OCI-LY7 (cell line): ENCODE measurements around the gene GMDS. TPM values are rescaled to one million over a fixed set of nuclear protein-coding genes. Genes with fewer than 3 reads are reported as not detected.

Source experiments
- BruUV-seq: library from RNA; stranded (reverse); fragments of 400-500 nt; replicated peaks from 2 replicates; lab custom pipeline; 2021; lab: Mats Ljungman, UMichigan
- CTCF ChIA-PET: fragments of 300-600 bp; sonication (Branson Sonifier 250); formaldehyde crosslinking; loops from one replicate; lab custom pipeline; 2022; ENCODE audit warnings: antibody characterized with exemption; ENCODE audit not compliant: unreplicated experiment; lab: Charles Lee
- POLR2A ChIA-PET: fragments of 300-600 bp; sonication (Branson Sonifier 250); formaldehyde crosslinking; loops from one replicate; lab custom pipeline; 2022; ENCODE audit warnings: antibody characterized with exemption; lab: Charles Lee
- DNase-seq: peaks from one replicate; pipeline ENCODE4 v3.0.0-alpha.2; 2015; ENCODE audit warnings: low spot score
- H2AFZ ChIP-seq: fragments of 200-600 bp; sonication (generic), shearing (Covaris generic); 2 replicates; pipeline ENCODE4 v1.6.1; 2014; ENCODE audit warnings: mild to moderate bottlenecking, antibody characterized with exemption, low read length, moderate library complexity
- H3K27ac ChIP-seq: fragments of 200-600 bp; sonication (generic); 2 replicates; pipeline ENCODE4 v1.5.1; 2014; ENCODE audit warnings: mixed run types, low read depth, mild to moderate bottlenecking, moderate library complexity, low read length, inconsistent platforms; ENCODE audit not compliant: poor library complexity, severe bottlenecking
- H3K36me3 ChIP-seq: fragments of 200-600 bp; sonication (generic); 2 replicates; pipeline ENCODE4 v1.6.1; 2014; ENCODE audit warnings: mild to moderate bottlenecking, antibody characterized with exemption, low read length, moderate library complexity, mixed read lengths; ENCODE audit not compliant: insufficient read depth
- H3K4me1 ChIP-seq: fragments of 200-600 bp; sonication (generic); 2 replicates; pipeline ENCODE4 v1.5.1; 2014; ENCODE audit warnings: mild to moderate bottlenecking, low read length; ENCODE audit not compliant: insufficient read depth, poor library complexity, severe bottlenecking
- H3K4me2 ChIP-seq: fragments of 200-600 bp; sonication (generic); 2 replicates; pipeline ENCODE4 v1.6.1; 2014; ENCODE audit warnings: mild to moderate bottlenecking, low read length
- H3K4me3 ChIP-seq: fragments of 200-600 bp; sonication (generic); 2 replicates; pipeline ENCODE4 v1.5.1; 2014; ENCODE audit warnings: mild to moderate bottlenecking, low read depth, low read length; ENCODE audit not compliant: poor library complexity, severe bottlenecking
- H3K79me2 ChIP-seq: fragments of 200-600 bp; sonication (generic); 2 replicates; pipeline ENCODE4 v1.6.1; 2016; ENCODE audit warnings: low read depth, mild to moderate bottlenecking, low read length, moderate library complexity, mixed read lengths; ENCODE audit not compliant: insufficient read depth
- H3K9me2 ChIP-seq: fragments of 200-600 bp; sonication (generic); 2 replicates; pipeline ENCODE4 v1.6.1; 2016; ENCODE audit warnings: mild to moderate bottlenecking, low read length, mixed read lengths; ENCODE audit not compliant: insufficient read depth
- H3K9me3 ChIP-seq: fragments of 200-600 bp; sonication (generic); 2 replicates; pipeline ENCODE4 v1.6.1; 2014; ENCODE audit warnings: mild to moderate bottlenecking, mixed run types, low read length, mixed read lengths
- H4K20me1 ChIP-seq: fragments of 200-600 bp; sonication (generic); 2 replicates; pipeline ENCODE4 v1.6.1; 2014; ENCODE audit warnings: mild to moderate bottlenecking, antibody characterized with exemption, low read length, moderate library complexity, mixed read lengths; ENCODE audit not compliant: insufficient read depth
- CTCF ChIP-seq: fragments of 200-600 bp; sonication (generic); conservative IDR thresholded peaks from 2 replicates; pipeline ENCODE4 v1.5.1; 2014; ENCODE audit warnings: mild to moderate bottlenecking, antibody characterized with exemption, low read length, moderate library complexity, mixed read lengths
- EZH2phosphoT487 ChIP-seq: fragments of 200-600 bp; sonication (generic); IDR thresholded peaks from 2 replicates; pipeline ENCODE4 v1.6.1; 2018; ENCODE audit warnings: low read depth, borderline replicate concordance, mild to moderate bottlenecking, mixed run types, antibody characterized with exemption, low read length, moderate library complexity, mixed read lengths
- intact Hi-C: fragments of 100-400 bp; cut with micrococcal nuclease; formaldehyde crosslinking; loops from one replicate; pipeline ENCODE4 v1.10.0; 2022; ENCODE audit not compliant: unreplicated experiment
- total RNA-seq, 2 experiments: library from RNA; depleted of rRNA in 1 of 2; stranded (reverse); fragments of >200 nt in 1 of 2; shearing (Covaris generic) in 1 of 2; gene quantifications; 2 replicates each; pipeline ENCODE4 v1.2.3, GENCODE V29; 2014 to 2022

The GMDS gene
- total RNA-seq, 2 experiments from 2014 or later = 9.9 to 26.8 TPM

- no peak for DNase-seq
- Histone ChIP-seq H3K4me2 (no peak overlapping the region), H4K20me1 (peaks cover 4% of the 10 kb centered on the region; the same call in 1 of the 2 replicates), H3K27ac (no peak overlapping the region), H3K4me1 (no peaks in the 10 kb centered on the region), H2AFZ (no peak overlapping the region), H3K9me3 (no peaks in the 10 kb centered on the region), H3K79me2 (no peaks in the 10 kb centered on the region), H3K36me3 (no peaks in the 10 kb centered on the region), H3K4me3 (no peak overlapping the region), H3K9me2 (no peaks in the 10 kb centered on the region)
- BruUV-seq = no TSS peak
- intact Hi-C loops = no loop called here
- POLR2A ChIA-PET = no interaction called here
- CTCF ChIA-PET = no interaction called here
- TF ChIP-seq EZH2phosphoT487 = no peak
Observed at GRCh38 chr6:2132916-2133315, 112.5 kb downstream of the GMDS start.

GRCh38 chr6:2132416-2132815 is 113.0 kb downstream of the GMDS start:
- H3K79me2 ChIP-seq = no peaks in the 10 kb centered on the region
- intact Hi-C loops = no loop called here
- no peak for DNase-seq
- H3K4me3 ChIP-seq = no peak overlapping the region
- peaks cover 4% of the 10 kb centered on the region; the same call in 1 of the 2 replicates for H4K20me1 ChIP-seq
- H2AFZ ChIP-seq = no peak overlapping the region
- ChIA-PET POLR2A (interaction anchor here (0.9 kb wide), 1 partner anchor 16 kb away, joined by 3 read pairs; no protein-coding TSS in a partner anchor), CTCF (no interaction called here)
- no peak overlapping the region for H3K27ac ChIP-seq
- no peaks in the 10 kb centered on the region for H3K4me1 ChIP-seq
- H3K4me2 ChIP-seq = no peak overlapping the region
- no peaks in the 10 kb centered on the region for H3K9me2 ChIP-seq
- H3K9me3 ChIP-seq = no peaks in the 10 kb centered on the region
- TF ChIP-seq EZH2phosphoT487 (no peak), CTCF (no peak)
- H3K36me3 ChIP-seq = no peaks in the 10 kb centered on the region
- no TSS peak for BruUV-seq

GRCh38 chr6:2129182-2129621 is 116.2 kb downstream of the GMDS start:
- H2AFZ ChIP-seq = no peak overlapping the region
- intact Hi-C loops = no loop called here
- no peaks in the 10 kb centered on the region for H3K36me3 ChIP-seq
- H3K4me2 ChIP-seq = no peak overlapping the region
- ChIA-PET POLR2A (interaction anchor here (1.1 kb wide), 1 partner anchor 12 kb away, joined by 3 read pairs; no protein-coding TSS in a partner anchor), CTCF (no interaction called here)
- H4K20me1 ChIP-seq = peaks cover 4% of the 10 kb centered on the region; the same call in 1 of the 2 replicates
- no peak overlapping the region for H3K4me3 ChIP-seq
- no peaks in the 10 kb centered on the region for H3K9me2 ChIP-seq
- no peaks in the 10 kb centered on the region for H3K4me1 ChIP-seq
- H3K27ac ChIP-seq = no peak overlapping the region
- TF ChIP-seq CTCF (no peak), EZH2phosphoT487 (no peak)
- no peaks in the 10 kb centered on the region for H3K9me3 ChIP-seq
- no peak for DNase-seq
- BruUV-seq = no TSS peak
- H3K79me2 ChIP-seq = no peaks in the 10 kb centered on the region
